Mesenchymal stem cell (in vitro differentiated cells and primary cell): ENCODE results near the gene PELI1.

Experiments used
- DNase-seq: peaks from one replicate; pipeline ENCODE4 v3.0.0-alpha.2; 2013
- H2AFZ ChIP-seq: one replicate; pipeline ENCODE4 v1.6.1; 2013; ENCODE audit warnings: low read depth, mild to moderate bottlenecking, control low read depth, inconsistent platforms, low read length, moderate library complexity
- H2AK5ac ChIP-seq: 2 replicates; pipeline ENCODE4 v1.6.1; 2013; ENCODE audit warnings: low read length, moderate library complexity, mild to moderate bottlenecking, inconsistent platforms; ENCODE audit not compliant: severe bottlenecking
- H2BK120ac ChIP-seq: one replicate; pipeline ENCODE4 v1.6.1; 2013; ENCODE audit warnings: low read depth, mild to moderate bottlenecking, inconsistent platforms, low read length, moderate library complexity
- H2BK12ac ChIP-seq, 2 experiments: one replicate each; pipeline ENCODE4 v1.6.1; 2013; ENCODE audit warnings: inconsistent platforms in 2 of 2, low read length in 2 of 2, mild to moderate bottlenecking in 2 of 2, moderate library complexity in 2 of 2, control low read depth in 1 of 2
- H2BK15ac ChIP-seq: one replicate; pipeline ENCODE4 v1.6.1; 2013; ENCODE audit warnings: mild to moderate bottlenecking, low read depth, inconsistent platforms; ENCODE audit not compliant: poor library complexity, severe bottlenecking
- H2BK5ac ChIP-seq: 2 replicates; pipeline ENCODE4 v1.6.1; 2013; ENCODE audit warnings: low read depth, mild to moderate bottlenecking, low read length, control low read depth, inconsistent platforms; ENCODE audit not compliant: poor library complexity, severe bottlenecking
- H3K14ac ChIP-seq, 2 experiments: one replicate each; pipeline ENCODE4 v1.6.1; 2013; ENCODE audit warnings: inconsistent platforms in 2 of 2, low read length in 2 of 2, control low read depth in 1 of 2, mild to moderate bottlenecking in 1 of 2, moderate library complexity in 1 of 2
- H3K18ac ChIP-seq, 2 experiments: one replicate each; pipeline ENCODE4 v1.6.1; 2013; ENCODE audit warnings: inconsistent platforms in 2 of 2, low read length in 2 of 2, control low read depth in 1 of 2, low read depth in 1 of 2, mild to moderate bottlenecking in 1 of 2
- H3K23ac ChIP-seq, 2 experiments: one replicate each; pipeline ENCODE4 v1.6.1; 2013; ENCODE audit warnings: inconsistent platforms in 2 of 2, low read length in 2 of 2, mild to moderate bottlenecking in 2 of 2, moderate library complexity in 2 of 2, control low read depth in 1 of 2
- H3K27ac ChIP-seq: 2 replicates; pipeline ENCODE4 v1.5.1; 2013; ENCODE audit warnings: mild to moderate bottlenecking, moderate library complexity, low read length, control low read depth, inconsistent platforms; ENCODE audit not compliant: poor library complexity, severe bottlenecking
- H3K27me3 ChIP-seq, 2 experiments: 2 replicates each; pipeline versions ENCODE4 v1.6.1 to v1.7.0; 2013; ENCODE audit warnings: low read length in 2 of 2, mild to moderate bottlenecking in 2 of 2, moderate library complexity in 2 of 2, control low read depth in 1 of 2, inconsistent platforms in 1 of 2; ENCODE audit not compliant: control insufficient read depth in 1 of 2, insufficient read depth in 1 of 2
- H3K36me3 ChIP-seq, 2 experiments: 2 replicates each; pipeline versions ENCODE4 v1.6.1 to v1.7.0; 2013; ENCODE audit warnings: low read length in 2 of 2, control low read depth in 1 of 2, inconsistent platforms in 1 of 2, low read depth in 1 of 2, mild to moderate bottlenecking in 1 of 2; ENCODE audit not compliant: insufficient read depth in 2 of 2, control insufficient read depth in 1 of 2
- H3K4ac ChIP-seq, 2 experiments: one replicate each; pipeline ENCODE4 v1.6.1; 2013; ENCODE audit warnings: inconsistent platforms in 2 of 2, low read length in 2 of 2, mild to moderate bottlenecking in 2 of 2, moderate library complexity in 2 of 2, control low read depth in 1 of 2, low read depth in 1 of 2
- H3K4me1 ChIP-seq: 2 replicates; pipeline ENCODE4 v1.6.1; 2013; ENCODE audit warnings: low read depth, low read length, control low read depth; ENCODE audit not compliant: control insufficient read depth, insufficient read depth
- H3K4me2 ChIP-seq: 2 replicates; pipeline ENCODE4 v1.6.1; 2013; ENCODE audit warnings: low read length, mild to moderate bottlenecking, inconsistent platforms; ENCODE audit not compliant: poor library complexity, severe bottlenecking
- H3K4me3 ChIP-seq, 2 experiments: 2 replicates each; pipeline versions ENCODE4 v1.5.1 to v1.7.0; 2013; ENCODE audit warnings: low read length in 2 of 2, mild to moderate bottlenecking in 2 of 2, control low read depth in 1 of 2, low read depth in 1 of 2; ENCODE audit not compliant: insufficient read depth in 1 of 2
- H3K79me1 ChIP-seq: replicated peaks from 2 replicates; pipeline ENCODE4 v1.6.1; 2013; ENCODE audit warnings: mild to moderate bottlenecking, control low read depth, low read length, inconsistent platforms; ENCODE audit not compliant: poor library complexity, severe bottlenecking
- H3K9ac ChIP-seq: 2 replicates; pipeline ENCODE4 v1.7.0; 2013; ENCODE audit warnings: mild to moderate bottlenecking, low read length, moderate library complexity
- H3K9me3 ChIP-seq: 2 replicates; pipeline ENCODE4 v1.7.0; 2013; ENCODE audit warnings: mild to moderate bottlenecking, low read length; ENCODE audit not compliant: control insufficient read depth
- H4K8ac ChIP-seq: one replicate; pipeline ENCODE4 v1.6.1; 2013; ENCODE audit warnings: inconsistent platforms, mild to moderate bottlenecking, low read length, moderate library complexity
- H4K91ac ChIP-seq: one replicate; pipeline ENCODE4 v1.6.1; 2013; ENCODE audit warnings: mild to moderate bottlenecking, low read length, inconsistent platforms
- WGBS: methylation state at CpG from one replicate; pipeline ENCODE4 v1.1.7; 2013; ENCODE audit warnings: mixed read lengths; 5-methylcytosine and 5-hydroxymethylcytosine counted together

The PELI1 gene

DNA sequence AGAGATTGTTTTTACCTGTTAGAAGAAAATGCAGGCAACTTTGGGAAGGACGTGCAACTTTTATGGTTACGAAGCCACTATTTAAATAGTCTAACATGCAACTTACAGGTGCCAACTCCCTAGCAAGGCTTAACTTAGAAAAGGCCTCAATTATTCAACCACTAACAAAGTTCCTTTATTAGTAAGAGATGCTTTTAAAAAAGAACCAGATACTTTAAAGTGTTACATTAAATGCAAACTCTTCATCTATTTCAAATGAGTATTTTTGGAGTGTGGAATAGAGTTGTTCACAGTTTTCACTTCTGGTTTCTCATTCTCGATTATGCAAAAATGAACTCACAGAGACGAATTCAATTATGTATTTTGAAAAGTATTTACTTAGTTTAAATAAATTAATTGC lies 51.7 kb downstream of the PELI1 start:
- H2AFZ ChIP-seq = no peak overlapping the region
- 100% methylated on average over 1 of the region's 4 CpGs for WGBS

DNA sequence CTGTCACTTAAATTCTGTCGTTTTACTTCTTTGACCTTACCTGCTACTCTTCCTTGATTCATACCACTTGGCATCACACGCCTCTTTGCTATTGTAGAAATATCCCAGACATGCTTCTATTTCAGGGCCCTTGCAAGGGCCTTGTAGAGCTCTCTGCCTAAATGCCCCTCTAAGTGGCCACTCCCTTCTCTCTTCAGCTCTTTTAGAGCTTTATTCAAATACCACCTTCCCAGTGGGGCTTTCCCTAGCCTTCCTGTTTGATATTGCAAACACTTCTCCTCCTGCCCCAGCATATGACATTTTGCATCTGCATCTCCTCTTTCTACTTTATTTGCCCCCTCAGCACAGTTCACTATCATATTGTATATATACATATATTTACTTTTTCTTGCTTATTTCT lies 54.0 kb downstream of the PELI1 start:
- H3K23ac ChIP-seq = no peak overlapping the region
- no peak overlapping the region for H3K18ac ChIP-seq
- no peak overlapping the region for H3K9ac ChIP-seq
- H3K4me3 ChIP-seq = no peak overlapping the region
- H2AK5ac ChIP-seq = no peak overlapping the region
- 93% methylated on average over 2 of the region's 2 CpGs for WGBS
- DNase-seq = no peak
- no peak overlapping the region for H2BK120ac ChIP-seq
- peaks cover 2% of the 10 kb centered on the region for H3K79me1 ChIP-seq
- H4K91ac ChIP-seq = no peak overlapping the region
- no peak overlapping the region for H2AFZ ChIP-seq
- no peak overlapping the region for H3K4ac ChIP-seq
- H2BK5ac ChIP-seq = no peak overlapping the region
- no peak overlapping the region for H4K8ac ChIP-seq
- no peaks in the 10 kb centered on the region for H3K9me3 ChIP-seq
- no peaks in the 10 kb centered on the region for H3K4me1 ChIP-seq
- H2BK12ac ChIP-seq = no peak overlapping the region
- peaks cover 10 to 21% of the 10 kb centered on the region in 2 experiments for H3K36me3 ChIP-seq
- no peaks in the 10 kb centered on the region for H3K27me3 ChIP-seq
- H3K14ac ChIP-seq = no peak overlapping the region
- H3K4me2 ChIP-seq = no peak overlapping the region
- H3K27ac ChIP-seq = no peak overlapping the region
- H2BK15ac ChIP-seq = no peak overlapping the region

More for the DNA sequence above, 51.7 kb downstream of the PELI1 start:
- H3K9ac ChIP-seq = no peak overlapping the region
- H3K4ac ChIP-seq = no peak overlapping the region
- no peak overlapping the region for H2BK5ac ChIP-seq
- no peak overlapping the region for H3K18ac ChIP-seq
- no peak overlapping the region for H2AK5ac ChIP-seq
- no peak overlapping the region for H3K4me2 ChIP-seq
- no peak overlapping the region for H4K8ac ChIP-seq
- no peaks in the 10 kb centered on the region for H3K27me3 ChIP-seq
- peaks cover 7% of the 10 kb centered on the region for H3K9me3 ChIP-seq
- peaks cover 2% of the 10 kb centered on the region for H3K79me1 ChIP-seq
- H3K36me3 ChIP-seq = peaks cover 16 to 38% of the 10 kb centered on the region in 2 experiments
- H3K14ac ChIP-seq = no peak overlapping the region
- DNase-seq = no peak
- no peak overlapping the region for H2BK15ac ChIP-seq
- H3K4me3 ChIP-seq = no peak overlapping the region
- no peak overlapping the region for H2BK120ac ChIP-seq
- no peak overlapping the region for H3K27ac ChIP-seq
- H3K4me1 ChIP-seq = no peaks in the 10 kb centered on the region
- H4K91ac ChIP-seq = no peak overlapping the region
- H3K23ac ChIP-seq = no peak overlapping the region
- no peak overlapping the region for H2BK12ac ChIP-seq

DNA sequence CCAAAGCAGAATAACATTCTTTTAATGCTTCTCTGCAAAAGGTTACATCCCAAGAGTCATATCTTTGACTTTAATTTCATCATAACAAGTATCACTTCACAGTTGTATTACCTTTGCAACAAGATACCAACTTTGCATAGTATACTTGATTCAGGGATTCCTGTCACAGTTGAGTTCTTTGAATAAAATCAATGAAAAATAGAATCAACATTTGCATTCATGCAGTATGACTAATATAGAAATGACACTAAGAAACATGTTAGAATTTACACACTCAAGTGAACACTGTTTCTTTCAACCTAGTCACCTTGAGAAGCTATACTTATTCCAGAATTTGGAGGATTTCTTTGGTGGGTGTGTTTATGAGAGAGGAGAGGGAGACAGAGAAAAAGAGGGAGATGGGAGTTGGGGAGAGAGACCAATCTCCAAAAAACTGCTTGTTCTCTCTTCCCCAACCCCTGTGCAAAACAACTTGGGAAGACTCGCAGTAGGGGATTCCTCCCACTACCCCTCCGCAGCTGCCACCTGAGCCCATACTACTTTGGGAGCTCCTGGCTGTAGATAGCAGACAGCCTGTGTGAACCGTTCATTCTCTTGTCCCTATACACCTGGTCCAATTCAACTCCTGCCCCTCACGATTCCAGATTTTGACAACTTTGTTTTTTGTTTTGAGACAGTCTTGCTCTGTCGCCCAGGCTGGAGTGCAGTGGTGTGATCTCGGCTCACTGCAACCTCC lies 57.7 kb downstream of the PELI1 start:
- Histone ChIP-seq H3K14ac (no peak overlapping the region), H3K4me3 (no peak overlapping the region), H3K36me3 (peaks cover 4 to 5% of the 10 kb centered on the region in 2 experiments), H2BK120ac (no peak overlapping the region), H3K9ac (no peak overlapping the region), H2BK5ac (no peak overlapping the region), H3K79me1 (no peaks in the 10 kb centered on the region), H4K8ac (no peak overlapping the region), H3K4me2 (no peak overlapping the region), H3K27me3 (no peaks in the 10 kb centered on the region), H2BK15ac (no peak overlapping the region), H2AFZ (no peak overlapping the region), H3K18ac (no peak overlapping the region), H3K23ac (no peak overlapping the region), H2BK12ac (no peak overlapping the region), H3K9me3 (no peaks in the 10 kb centered on the region), H3K4ac (no peak overlapping the region), H4K91ac (no peak overlapping the region), H3K27ac (no peak overlapping the region), H3K4me1 (no peaks in the 10 kb centered on the region), H2AK5ac (no peak overlapping the region)
- WGBS = 92% methylated on average over 6 of the region's 6 CpGs
- DNase-seq = no peak

DNA sequence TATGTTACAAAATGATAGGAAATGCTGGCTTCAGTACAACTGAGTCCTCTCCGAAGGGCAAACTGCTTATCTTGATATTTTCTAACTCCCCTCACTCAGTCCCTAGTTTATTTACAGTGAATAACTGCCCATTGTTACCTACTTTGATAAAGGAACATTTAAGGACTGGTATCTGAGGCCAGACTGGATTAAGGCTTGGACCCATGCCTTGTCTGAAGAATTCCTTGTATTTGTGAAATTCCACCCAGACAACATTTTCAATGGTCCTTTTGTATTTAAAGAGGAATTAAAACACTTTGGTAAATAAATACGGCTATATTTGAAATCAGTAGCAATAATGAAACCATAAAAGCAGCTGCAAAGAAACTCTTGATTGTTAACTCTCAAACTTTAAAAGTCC lies 58.3 kb downstream of the PELI1 start:
- H4K8ac ChIP-seq = no peak overlapping the region
- no peak overlapping the region for H3K4me3 ChIP-seq
- DNase-seq = no peak
- H3K27me3 ChIP-seq = no peaks in the 10 kb centered on the region
- no peaks in the 10 kb centered on the region for H3K4me1 ChIP-seq
- no peak overlapping the region for H3K14ac ChIP-seq
- no peak overlapping the region for H4K91ac ChIP-seq
- no peak overlapping the region for H3K23ac ChIP-seq
- H3K4me2 ChIP-seq = no peak overlapping the region
- no peak overlapping the region for H3K4ac ChIP-seq
- H3K27ac ChIP-seq = no peak overlapping the region
- WGBS = 100% methylated on average over 1 of the region's 2 CpGs
- H2BK15ac ChIP-seq = no peak overlapping the region
- no peak overlapping the region for H2AFZ ChIP-seq
- no peak overlapping the region for H3K18ac ChIP-seq
- no peak overlapping the region for H2BK12ac ChIP-seq
- no peak overlapping the region for H2BK120ac ChIP-seq
- H3K9ac ChIP-seq = no peak overlapping the region
- no peaks in the 10 kb centered on the region for H3K9me3 ChIP-seq
- H2BK5ac ChIP-seq = no peak overlapping the region
- H2AK5ac ChIP-seq = no peak overlapping the region
- no peaks in the 10 kb centered on the region for H3K79me1 ChIP-seq
- no peaks in the 10 kb centered on the region for H3K36me3 ChIP-seq
